ENCODE measurements around the gene CTRB1.
"Not testable (repeated sequence)": the region's sequence is repeated elsewhere in the genome, so short reads cannot be mapped to it uniquely, and the experiment has no call there.

Gene CTRB1

DNA sequence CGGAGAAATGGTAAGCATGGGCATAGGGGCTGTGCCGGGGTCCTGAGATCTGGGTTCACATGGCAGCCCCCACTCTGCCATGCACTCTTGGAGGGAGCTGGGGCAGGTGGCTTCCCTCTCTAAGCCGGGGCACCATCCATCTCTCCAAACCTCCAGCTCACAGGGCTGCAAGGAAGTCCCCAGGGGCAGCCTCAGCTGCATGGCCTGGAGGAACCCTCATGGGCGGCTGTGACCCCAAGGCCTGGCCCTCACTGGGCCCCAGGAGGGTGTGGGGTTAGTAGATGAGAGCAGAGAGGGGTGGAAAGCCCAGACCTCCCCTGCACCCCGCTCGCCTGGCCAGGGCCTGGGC is 14.4 kb upstream of the CTRB1 start:
- no peak for DNase-seq (ENCODE audit: low read depth)

DNA sequence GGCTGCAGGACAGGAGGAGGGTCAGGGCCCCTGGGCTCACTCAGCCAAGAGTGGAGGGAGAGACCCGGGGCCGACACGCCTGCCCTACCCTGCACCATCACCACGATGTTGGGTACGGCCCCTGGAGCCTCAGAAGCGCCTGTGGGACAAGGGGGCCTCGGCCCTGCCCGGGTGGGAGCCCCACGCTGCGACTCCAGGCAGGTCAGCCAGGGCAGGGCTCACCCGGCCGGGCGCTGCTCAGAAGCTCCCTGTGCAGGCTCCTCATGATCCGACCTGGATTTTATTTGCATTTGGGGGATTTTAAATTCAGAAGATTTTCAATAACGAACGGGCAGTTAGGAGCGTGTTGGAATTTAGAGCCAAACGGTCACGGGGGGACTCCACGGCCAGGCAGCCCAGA is 13.9 kb upstream of the CTRB1 start:
- DNase-seq (ENCODE audit: low read depth) = not testable (repeated sequence)

DNA sequence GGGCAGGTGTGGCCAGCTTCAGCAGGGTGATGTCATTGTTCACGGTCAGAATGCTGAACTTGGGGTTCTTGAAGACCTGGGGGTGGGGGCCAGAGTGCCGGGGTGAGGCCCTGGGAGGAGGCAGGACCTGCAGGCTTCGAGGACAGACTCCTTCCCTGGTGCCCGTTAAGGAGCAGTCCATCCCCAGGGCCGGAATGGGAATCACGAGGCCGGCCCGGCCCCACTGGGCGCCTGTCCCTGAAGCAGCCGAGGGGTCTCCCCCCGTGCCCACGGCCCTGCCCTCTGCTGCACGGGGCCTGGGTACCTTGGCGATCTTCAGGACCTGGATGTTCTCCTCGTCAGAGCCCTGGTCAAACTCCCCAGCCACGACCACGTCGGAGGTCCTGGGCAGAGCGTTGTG is 13.3 kb upstream of the CTRB1 start:
- DNase-seq (ENCODE audit: low read depth) = not testable (repeated sequence)

- not testable (repeated sequence) for DNase-seq (ENCODE audit: low read depth)
Observed at GRCh38 chr16:75205961-75206748, 12.6 kb upstream of the CTRB1 start.

DNA sequence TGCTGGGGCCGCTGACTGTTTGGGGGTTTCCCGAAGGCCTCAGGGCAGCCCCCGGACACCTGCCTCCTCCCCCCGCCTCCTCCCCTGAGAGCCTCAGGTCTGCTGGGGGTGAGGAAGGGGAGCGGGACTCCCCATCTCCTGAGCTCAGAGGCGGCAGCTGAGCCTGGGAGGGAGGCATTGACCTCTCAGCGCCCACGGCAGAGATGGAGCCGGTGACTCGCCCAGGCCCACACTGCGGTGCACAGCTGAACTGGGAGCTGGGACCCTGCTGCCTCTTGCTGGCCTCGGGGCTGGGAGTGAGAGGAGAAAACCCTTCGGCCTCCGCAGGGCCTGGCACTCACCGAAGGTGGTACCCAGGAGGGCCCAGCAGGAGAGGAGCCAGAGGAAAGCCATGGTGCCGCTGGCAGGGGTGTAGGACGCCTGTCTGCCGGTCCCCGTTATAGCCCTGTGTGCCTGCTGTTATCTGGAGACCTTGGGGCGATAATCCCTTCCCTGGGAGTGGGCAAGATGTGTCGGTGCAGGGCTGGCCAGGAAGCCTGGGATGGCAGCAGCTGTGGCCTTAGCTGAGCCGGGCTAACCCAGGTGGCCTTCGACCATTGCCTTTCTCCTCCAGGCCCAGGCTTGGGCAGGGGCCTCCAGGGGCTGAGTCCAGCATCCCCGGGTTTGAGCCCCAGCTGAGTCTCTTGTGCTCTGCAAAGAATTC is 11.9 kb upstream of the CTRB1 start, which contains the start of gene CTRB2:
CTRB2 (minus strand) TSS at position 413 of the 703 bp plus-strand sequence; CDS start at position 393, 20 bp downstream.
- DNase-seq (ENCODE audit: low read depth) = no peak

DNA sequence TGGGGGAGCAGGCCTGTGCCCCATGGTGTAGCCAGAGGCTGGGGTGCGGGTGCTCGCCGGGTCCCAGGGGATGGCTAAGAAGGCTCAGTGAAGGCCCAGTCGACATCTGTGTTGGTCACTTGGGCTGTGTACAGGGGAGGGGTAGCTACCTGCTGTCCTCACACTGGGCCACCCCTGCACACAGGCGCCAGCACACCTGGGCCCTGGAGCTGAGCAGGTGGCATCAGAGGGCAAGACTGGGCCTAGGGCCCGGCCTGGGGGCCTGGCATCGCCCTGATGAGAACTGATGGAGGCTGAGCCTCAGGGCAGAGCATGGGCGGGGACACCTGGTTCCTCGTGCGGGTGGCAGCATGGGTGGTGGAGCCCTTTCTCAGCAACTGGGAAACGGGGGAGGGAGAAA is 11.0 kb upstream of the CTRB1 start:
- DNase-seq (ENCODE audit: low read depth) = no peak

DNA sequence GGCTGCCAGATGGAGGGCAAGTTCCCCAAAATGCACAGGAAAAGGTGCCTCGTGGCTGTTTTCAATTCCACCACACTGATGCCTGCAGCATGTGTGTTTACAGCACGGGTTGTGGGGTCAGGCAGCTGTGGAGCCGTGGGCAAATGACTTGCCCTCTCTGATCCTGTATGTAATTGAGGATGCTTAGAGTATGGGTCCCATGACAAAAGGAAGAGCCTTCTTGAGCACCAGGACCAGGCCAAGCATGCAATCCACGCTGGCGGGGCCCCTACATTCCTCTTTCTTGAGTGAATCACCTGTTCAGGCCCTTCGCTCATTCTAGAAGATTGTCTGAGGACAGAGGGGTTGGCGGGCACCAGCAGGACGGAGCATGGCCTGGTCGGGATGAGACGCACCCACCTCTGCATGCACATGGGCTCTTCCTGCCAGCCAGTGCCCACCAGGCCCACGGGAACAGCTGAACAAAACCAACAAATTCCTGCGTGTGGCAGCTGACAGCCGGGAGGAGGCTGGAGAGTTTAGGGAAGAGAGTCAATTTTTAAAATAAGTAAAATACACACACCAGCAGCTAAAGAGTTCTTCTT is 10.5 kb upstream of the CTRB1 start:
- no peak for DNase-seq (ENCODE audit: low read depth)

DNA sequence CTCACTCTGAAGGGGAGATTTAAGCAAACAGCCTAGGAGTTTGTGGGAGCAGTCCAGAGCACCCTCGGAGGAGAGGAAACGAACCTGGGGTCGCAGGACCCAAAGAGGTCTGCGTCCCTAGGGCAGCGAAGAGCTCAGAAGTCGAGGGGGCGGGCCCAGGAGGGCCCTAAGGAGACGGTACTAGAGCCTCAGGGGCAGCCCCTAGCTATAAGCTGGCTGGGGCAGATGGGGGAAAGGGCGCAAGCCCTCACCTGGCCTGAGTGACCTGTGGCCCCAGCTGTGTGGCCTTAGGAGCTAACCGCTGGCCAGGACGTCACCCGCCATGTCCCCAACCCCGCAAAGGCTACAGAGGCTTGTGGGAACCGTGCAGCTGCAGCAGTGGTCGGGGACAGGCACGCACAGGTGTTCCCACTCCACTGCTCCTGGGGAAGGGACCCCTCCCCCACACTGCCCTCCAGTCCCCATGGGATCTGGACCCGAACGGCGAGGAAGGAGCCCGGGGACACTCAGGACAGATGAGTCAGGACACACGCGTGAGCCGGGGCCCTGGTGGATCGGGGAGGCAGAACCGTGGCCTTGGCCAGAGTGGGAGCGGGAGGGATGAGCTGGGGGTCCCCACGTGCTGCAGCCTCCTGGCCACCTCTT is 9.8 kb upstream of the CTRB1 start:
- no peak for DNase-seq (ENCODE audit: low read depth)

DNA sequence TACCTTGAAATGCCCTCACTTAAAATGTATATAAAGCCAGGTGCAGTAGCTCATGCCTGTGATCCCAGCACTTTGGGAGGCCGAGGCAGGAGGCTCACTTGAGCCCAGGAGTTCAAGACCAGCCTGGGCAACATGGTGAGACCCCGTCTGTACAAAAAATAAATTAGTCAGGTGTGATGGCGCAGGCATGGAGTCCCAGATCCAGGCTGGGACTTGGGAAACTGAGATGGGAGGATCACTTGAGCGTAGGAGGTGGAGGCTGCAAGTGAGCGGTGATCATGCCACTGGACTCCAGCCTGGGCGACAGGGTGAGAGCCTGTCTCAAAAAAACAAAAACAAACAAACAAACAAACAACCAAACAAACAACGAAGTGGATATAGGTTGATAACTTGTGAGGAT is 9.3 kb upstream of the CTRB1 start:
- not testable (repeated sequence) for DNase-seq (ENCODE audit: low read depth)

GRCh38 chr16:75209944-75210343 is 8.8 kb upstream of the CTRB1 start:
- DNase-seq (ENCODE audit: low read depth) = no peak

GRCh38 chr16:75211286-75211685 is 7.5 kb upstream of the CTRB1 start:
- not testable (repeated sequence) for DNase-seq (ENCODE audit: low read depth)

GRCh38 chr16:75216127-75216526 is 2.7 kb upstream of the CTRB1 start:
- DNase-seq (ENCODE audit: low read depth) = no peak

GRCh38 chr16:75216576-75216975 is 2.2 kb upstream of the CTRB1 start:
- DNase-seq (ENCODE audit: low read depth) = no peak

- DNase-seq (ENCODE audit: low read depth) = no peak
Observed at GRCh38 chr16:75217389-75217851, 1.4 kb upstream of the CTRB1 start.

- no peak for DNase-seq (ENCODE audit: low read depth)
Observed at GRCh38 chr16:75219088-75219487, 300 bp downstream of the CTRB1 start.

- no peak for DNase-seq (ENCODE audit: low read depth)
Observed at GRCh38 chr16:75219838-75220237, 1.1 kb downstream of the CTRB1 start.

DNA sequence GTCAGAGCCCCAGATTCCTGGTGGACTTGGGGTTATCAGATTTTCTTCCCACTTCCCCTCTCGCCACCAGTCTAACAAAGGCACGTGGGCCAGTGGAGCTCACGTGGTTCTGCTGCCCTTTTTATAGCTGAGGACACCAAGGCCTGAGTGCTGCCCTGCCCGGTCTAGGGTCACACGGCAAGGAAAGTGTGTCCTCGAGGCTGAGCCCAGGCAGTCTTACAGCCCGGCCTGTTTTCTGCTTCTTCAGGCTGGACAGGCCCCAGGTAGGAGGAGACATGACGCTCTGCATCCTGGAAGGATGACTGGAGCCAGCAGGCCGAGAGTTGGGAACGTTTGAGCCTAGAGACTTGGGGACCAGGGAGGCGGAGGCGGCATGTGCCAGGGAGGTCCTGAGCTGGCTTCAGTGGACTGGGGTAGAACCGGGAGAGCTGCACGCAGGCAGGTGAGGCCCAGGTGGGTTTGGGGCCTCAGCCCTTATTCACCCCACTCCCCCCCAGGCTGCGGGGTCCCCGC is 3.5 kb downstream of the CTRB1 start:
- DNase-seq (ENCODE audit: low read depth) = no peak

GRCh38 chr16:75223129-75223528 is 4.3 kb downstream of the CTRB1 start:
- DNase-seq (ENCODE audit: low read depth) = not testable (repeated sequence)

GRCh38 chr16:75224306-75225082 is 5.7 kb downstream of the CTRB1 start:
- DNase-seq (ENCODE audit: low read depth) = no peak

- DNase-seq (ENCODE audit: low read depth) = no peak
Observed at GRCh38 chr16:75225092-75225491, 6.3 kb downstream of the CTRB1 start.

DNA sequence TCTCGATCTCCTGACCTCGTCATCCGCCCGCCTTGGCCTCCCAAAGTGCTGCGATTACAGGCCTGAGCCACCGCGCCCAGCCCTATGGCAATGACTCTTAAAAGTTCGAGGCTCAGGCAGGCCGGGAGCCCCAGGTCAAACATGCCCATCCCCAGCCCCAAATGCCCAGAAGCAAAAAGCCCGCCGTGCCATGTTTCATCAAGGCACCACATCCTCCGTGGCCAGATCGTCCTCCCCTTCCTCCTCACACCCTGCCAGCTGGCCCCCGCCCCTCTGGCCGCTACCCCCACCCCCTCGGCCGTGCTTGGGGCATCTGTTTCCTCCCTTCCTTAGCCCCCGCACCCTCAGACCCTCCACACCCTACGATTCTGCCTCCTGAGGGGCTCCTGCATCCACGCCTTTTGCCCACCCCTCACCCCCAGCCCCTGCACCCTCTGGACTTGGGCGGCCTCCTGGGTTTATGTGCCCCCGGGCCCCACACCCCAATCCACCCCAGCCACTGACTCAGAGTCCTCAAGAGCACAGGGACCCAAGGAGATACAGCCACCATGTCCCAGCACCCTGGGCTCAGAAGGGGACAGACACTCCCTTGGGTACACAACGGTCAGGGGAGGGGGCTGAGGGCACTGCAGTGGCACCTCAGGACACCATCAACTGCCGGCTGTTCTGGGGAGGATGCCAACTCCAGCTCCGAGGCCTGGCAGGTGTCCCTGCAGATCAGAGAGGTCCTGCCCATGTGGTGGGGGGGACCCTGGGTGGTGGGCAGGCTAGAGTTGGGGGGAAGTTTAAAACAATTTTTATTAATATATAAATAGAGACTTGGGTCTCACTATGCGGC is 7.1 kb downstream of the CTRB1 start:
- no peak for DNase-seq (ENCODE audit: low read depth)
